Glutamatergic neuron (in vitro differentiated cells): ENCODE results near the gene TTC13. TPM values are rescaled to one million over a fixed set of nuclear protein-coding genes. Genes with fewer than 3 reads are reported as not detected.
A peak's percentile ranks its signal among the peaks of the same experiment; 100 is the strongest.

Experiments
- DNase-seq: peaks from one replicate; pipeline ENCODE4 v3.0.0; 2022
- H3K27ac Mint-ChIP-seq: one replicate; pipeline ENCODE4 v1.8.0; 2020; ENCODE audit warnings: mild to moderate bottlenecking, mixed read lengths, inconsistent platforms; ENCODE audit not compliant: unreplicated experiment
- H3K27me3 Mint-ChIP-seq: one replicate; pipeline ENCODE4 v1.8.0; 2020; ENCODE audit warnings: mild to moderate bottlenecking, moderate library complexity, mixed read lengths, inconsistent platforms; ENCODE audit not compliant: unreplicated experiment
- H3K36me3 Mint-ChIP-seq: one replicate; pipeline ENCODE4 v1.8.0; 2020; ENCODE audit warnings: mild to moderate bottlenecking, mixed read lengths, inconsistent platforms; ENCODE audit not compliant: unreplicated experiment
- H3K4me1 Mint-ChIP-seq: one replicate; pipeline ENCODE4 v1.8.0; 2020; ENCODE audit warnings: mild to moderate bottlenecking, low read depth, mixed read lengths, inconsistent platforms; ENCODE audit not compliant: unreplicated experiment
- H3K4me3 Mint-ChIP-seq: one replicate; pipeline ENCODE4 v1.8.0; 2020; ENCODE audit warnings: mild to moderate bottlenecking, mixed read lengths, inconsistent platforms; ENCODE audit not compliant: unreplicated experiment
- H3K9me3 Mint-ChIP-seq: one replicate; pipeline ENCODE4 v1.8.0; 2020; ENCODE audit warnings: mild to moderate bottlenecking, moderate library complexity, mixed read lengths, inconsistent platforms; ENCODE audit not compliant: unreplicated experiment
- long read RNA-seq: library from polyadenylated mRNA; unstranded; transcript quantifications from one replicate; pipeline ENCODE4 v2.0.0, GENCODE V29; 2020; ENCODE audit not compliant: unreplicated experiment
- total RNA-seq: library from RNA; stranded (reverse); fragmentation: NEBNext Ultra II Directional; extraction: Animal tissue kit (Norgen Biotek cat#: 25700); gene quantifications from one replicate; pipeline ENCODE4 v1.2.1, GENCODE V29; 2021; ENCODE audit not compliant: unreplicated experiment
- TF ChIP-seq, protein P1 (sequence below): fragments of 200-600 bp; sonication (generic); IDR thresholded peaks from one replicate; pipeline ENCODE4 v1.5.0; 2021; ENCODE audit not compliant: partially characterized antibody, unreplicated experiment

TTC13 gene, protein sequence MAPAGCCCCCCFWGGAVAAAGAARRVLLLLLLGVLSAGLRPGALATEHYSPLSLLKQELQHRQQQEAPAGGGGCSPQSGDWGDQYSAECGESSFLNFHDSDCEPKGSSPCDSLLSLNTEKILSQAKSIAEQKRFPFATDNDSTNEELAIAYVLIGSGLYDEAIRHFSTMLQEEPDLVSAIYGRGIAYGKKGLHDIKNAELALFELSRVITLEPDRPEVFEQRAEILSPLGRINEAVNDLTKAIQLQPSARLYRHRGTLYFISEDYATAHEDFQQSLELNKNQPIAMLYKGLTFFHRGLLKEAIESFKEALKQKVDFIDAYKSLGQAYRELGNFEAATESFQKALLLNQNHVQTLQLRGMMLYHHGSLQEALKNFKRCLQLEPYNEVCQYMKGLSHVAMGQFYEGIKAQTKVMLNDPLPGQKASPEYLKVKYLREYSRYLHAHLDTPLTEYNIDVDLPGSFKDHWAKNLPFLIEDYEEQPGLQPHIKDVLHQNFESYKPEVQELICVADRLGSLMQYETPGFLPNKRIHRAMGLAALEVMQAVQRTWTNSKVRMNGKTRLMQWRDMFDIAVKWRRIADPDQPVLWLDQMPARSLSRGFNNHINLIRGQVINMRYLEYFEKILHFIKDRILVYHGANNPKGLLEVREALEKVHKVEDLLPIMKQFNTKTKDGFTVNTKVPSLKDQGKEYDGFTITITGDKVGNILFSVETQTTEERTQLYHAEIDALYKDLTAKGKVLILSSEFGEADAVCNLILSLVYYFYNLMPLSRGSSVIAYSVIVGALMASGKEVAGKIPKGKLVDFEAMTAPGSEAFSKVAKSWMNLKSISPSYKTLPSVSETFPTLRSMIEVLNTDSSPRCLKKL
- total RNA-seq: 25.1 TPM
- long read RNA-seq, partial matches to known transcripts: 2 of 6 reads
- long read RNA-seq, other reads (novel, unspliced or antisense): 2 of 6 reads

DNA sequence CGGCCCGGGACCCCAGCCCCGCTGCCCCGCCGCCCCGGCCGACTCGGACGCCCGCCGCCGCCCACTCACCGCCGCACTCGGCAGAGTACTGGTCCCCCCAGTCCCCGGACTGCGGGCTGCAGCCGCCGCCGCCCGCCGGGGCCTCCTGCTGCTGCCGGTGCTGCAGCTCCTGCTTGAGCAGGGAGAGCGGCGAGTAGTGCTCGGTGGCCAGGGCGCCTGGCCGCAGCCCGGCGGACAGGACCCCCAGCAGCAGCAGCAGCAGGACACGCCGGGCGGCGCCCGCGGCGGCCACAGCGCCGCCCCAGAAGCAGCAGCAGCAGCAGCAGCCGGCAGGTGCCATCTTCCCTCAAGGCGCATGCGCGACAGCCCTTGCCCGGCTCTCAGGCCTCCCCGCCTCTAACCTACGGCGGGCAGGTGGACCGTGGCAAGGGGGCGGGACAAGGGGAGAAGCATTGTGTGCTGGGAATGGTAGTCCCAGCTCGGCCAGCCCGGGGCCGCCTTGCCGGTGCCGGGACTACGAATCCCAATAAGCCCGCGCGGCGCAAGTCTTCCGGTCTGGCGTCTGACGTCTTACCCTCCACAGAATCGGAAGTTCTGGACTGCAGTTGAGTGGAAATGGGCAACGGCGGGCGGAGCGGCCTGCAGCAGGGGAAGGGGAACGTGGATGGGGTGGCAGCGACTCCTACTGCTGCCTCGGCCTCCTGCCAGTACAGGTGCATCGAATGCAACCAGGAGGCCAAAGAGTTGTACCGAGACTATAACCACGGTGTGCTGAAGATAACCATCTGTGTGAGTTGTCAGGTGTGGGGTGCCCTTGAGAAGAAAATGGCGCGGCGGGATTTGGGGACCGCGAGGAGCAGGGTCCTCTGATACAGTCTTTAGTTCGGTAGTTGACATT is at the start of gene TTC13, which contains the start of gene ARV1:
Gene TTC13 (minus strand): TSS at position 371 of the 898 bp plus-strand sequence. CDS start 31 bp downstream, at position 340.
Gene ARV1 (plus strand): TSS at position 604 of the 898 bp plus-strand sequence. CDS start 12 bp downstream, at position 616.
- Mint-ChIP-seq H3K27me3 (peaks cover 13% of the 10 kb centered on the region), H3K4me3 (peak within 1 kb of the TSS; percentile 98), H3K4me1 (peaks cover 9% of the 10 kb centered on the region), H3K27ac (peak within 1 kb of the TSS; percentile 82), H3K36me3 (no peaks in the 10 kb centered on the region), H3K9me3 (peaks cover 10% of the 10 kb centered on the region)
- TF ChIP-seq, protein P1, sequence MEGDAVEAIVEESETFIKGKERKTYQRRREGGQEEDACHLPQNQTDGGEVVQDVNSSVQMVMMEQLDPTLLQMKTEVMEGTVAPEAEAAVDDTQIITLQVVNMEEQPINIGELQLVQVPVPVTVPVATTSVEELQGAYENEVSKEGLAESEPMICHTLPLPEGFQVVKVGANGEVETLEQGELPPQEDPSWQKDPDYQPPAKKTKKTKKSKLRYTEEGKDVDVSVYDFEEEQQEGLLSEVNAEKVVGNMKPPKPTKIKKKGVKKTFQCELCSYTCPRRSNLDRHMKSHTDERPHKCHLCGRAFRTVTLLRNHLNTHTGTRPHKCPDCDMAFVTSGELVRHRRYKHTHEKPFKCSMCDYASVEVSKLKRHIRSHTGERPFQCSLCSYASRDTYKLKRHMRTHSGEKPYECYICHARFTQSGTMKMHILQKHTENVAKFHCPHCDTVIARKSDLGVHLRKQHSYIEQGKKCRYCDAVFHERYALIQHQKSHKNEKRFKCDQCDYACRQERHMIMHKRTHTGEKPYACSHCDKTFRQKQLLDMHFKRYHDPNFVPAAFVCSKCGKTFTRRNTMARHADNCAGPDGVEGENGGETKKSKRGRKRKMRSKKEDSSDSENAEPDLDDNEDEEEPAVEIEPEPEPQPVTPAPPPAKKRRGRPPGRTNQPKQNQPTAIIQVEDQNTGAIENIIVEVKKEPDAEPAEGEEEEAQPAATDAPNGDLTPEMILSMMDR: no peak
- DNase-seq: peak; percentile 98

GRCh38 chr1:231027971-231028370 is 49.3 kb upstream of the TTC13 start:
- DNase-seq: no peak
- Mint-ChIP-seq H3K4me3 (no peak overlapping the region), H3K9me3 (no peaks in the 10 kb centered on the region), H3K27me3 (peaks cover 5% of the 10 kb centered on the region), H3K4me1 (peaks cover 4% of the 10 kb centered on the region), H3K36me3 (peaks cover 2% of the 10 kb centered on the region), H3K27ac (no peak overlapping the region)
- TF ChIP-seq, protein P1: no peak

DNA sequence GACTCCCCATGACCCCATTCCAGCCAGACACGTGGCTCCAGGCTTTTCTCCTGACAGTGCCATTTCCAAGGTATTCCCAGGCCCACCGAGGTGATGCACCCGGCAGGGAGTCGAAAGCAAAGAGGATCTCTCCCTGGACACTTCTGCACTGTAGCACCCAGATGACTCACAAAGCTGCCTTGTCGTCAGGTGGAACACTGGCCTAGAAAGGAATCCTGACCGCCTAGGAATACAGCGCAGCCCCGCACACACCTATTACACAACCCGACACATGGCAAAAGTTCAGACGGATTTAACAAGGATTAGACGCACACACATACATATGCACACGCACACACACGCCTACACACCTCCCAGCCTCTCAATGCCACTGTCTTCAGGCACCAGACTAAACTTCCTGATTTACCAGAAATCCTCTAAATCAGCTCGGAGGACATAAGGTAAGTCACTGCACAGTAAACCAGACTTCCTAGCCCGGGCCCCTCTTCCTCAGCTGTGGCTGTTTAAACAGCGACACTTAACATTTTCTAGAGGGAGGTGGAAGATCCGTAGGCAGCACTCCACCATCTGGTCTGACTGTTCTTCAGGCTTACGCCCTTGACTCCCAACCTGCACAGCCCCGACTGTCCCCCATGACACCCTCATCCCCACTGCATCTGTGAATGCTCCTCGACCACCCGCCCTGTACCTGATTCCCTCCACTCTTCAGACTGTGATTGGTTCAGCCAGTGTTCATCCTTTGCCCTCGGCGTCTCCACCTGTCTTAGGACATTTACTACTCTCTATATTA is 48.7 kb upstream of the TTC13 start:
- H3K4me1 Mint-ChIP-seq: no peaks in the 10 kb centered on the region
- H3K9me3 Mint-ChIP-seq: no peaks in the 10 kb centered on the region
- H3K27ac Mint-ChIP-seq: no peak overlapping the region
- H3K36me3 Mint-ChIP-seq: peaks cover 8% of the 10 kb centered on the region
- TF ChIP-seq, protein P1: no peak
- DNase-seq: no peak
- peaks cover 5% of the 10 kb centered on the region for H3K27me3 Mint-ChIP-seq
- no peak overlapping the region for H3K4me3 Mint-ChIP-seq

DNA sequence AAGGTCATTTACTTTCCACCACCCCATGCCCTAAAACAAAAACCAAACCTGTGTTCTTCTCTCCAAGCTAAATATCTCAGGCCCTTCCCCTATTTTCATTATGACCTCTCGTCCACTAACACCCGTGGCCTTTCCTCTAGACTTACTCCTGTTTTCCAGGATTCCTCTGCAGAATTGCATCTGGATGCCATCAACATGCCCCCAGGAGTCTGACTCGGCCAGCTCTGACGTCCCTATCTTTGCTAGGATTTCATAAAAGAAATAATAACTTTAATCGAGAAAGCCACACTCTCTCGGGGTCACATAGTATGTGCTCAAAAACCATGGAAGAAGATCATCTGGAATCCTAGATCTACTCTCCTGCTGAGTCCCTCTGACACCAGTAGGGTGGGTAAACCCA is 47.9 kb upstream of the TTC13 start:
- no peaks in the 10 kb centered on the region for H3K9me3 Mint-ChIP-seq
- TF ChIP-seq, protein P1: no peak
- no peak overlapping the region for H3K4me3 Mint-ChIP-seq
- peaks cover 5% of the 10 kb centered on the region for H3K27me3 Mint-ChIP-seq
- H3K4me1 Mint-ChIP-seq: no peaks in the 10 kb centered on the region
- peaks cover 9% of the 10 kb centered on the region for H3K36me3 Mint-ChIP-seq
- no peak for DNase-seq
- no peak overlapping the region for H3K27ac Mint-ChIP-seq
